Embryonic facial prominence (tissue), 1 donor: Measurements from ENCODE around the gene PLS3.

Source experiments
- DNase-seq: peaks from one replicate; pipeline ENCODE4 v3.0.0-alpha.2; 2016; ENCODE audit errors: extremely low spot score

PLS3 gene

DNA sequence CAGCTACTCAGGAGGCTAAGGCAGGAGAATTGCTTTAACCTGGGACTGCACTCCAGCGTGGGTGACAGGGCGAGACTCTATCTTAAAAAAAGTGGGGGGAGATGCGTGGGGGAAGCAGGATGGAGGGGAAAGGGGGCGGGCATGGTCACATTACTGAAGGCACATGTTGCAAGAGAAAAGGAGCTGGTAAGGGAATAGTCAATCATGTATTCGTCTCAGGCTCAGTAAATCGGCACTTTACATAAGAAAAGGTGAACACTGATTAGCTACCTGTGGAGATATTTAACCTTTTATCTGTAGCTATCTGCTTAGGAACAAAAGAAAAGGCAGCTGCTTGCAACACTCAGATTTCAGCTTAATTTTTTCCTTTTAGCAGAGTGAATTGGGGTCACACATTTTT, 132.5 kb downstream of the PLS3 start:
- DNase-seq: no peak

DNA sequence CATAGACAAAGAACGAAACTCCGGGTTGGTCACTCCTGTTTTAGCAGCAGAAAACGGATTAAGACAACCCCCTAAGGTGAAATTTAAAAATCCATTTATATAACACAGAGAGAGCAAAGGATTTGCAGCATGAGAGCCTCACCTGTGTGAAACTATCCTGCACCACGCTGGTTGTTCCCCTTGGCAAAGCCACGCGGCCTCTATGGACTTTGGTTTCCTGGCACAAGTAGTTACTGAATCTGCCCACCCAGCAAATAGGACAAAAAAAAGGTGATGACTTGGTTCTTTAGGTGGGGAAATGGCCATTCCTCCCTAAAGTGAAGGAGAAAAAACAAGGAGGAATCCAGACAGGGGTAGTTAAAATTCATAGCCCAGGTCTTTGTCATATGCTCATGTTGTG, 133.1 kb downstream of the PLS3 start:
- no peak for DNase-seq

DNA sequence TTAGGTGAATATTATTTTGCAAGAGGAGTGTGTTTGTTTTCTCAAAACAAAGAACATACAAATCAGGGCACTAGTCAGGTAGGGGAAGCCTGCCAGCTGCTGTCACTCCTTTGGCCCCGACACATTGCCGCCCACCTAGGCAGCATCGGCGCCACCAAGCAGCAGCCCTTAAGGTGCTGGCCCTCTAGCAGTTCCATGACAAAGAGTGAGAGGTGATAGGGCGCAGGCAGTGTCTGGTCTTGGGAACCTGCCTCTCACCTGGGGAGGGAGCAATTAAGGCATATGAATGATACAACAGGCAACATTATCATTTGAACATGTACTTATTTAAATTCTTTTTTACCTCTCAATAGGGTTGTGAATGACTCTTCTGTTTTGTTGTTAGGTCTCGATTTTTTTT, 135.1 kb downstream of the PLS3 start:
- DNase-seq: no peak

DNA sequence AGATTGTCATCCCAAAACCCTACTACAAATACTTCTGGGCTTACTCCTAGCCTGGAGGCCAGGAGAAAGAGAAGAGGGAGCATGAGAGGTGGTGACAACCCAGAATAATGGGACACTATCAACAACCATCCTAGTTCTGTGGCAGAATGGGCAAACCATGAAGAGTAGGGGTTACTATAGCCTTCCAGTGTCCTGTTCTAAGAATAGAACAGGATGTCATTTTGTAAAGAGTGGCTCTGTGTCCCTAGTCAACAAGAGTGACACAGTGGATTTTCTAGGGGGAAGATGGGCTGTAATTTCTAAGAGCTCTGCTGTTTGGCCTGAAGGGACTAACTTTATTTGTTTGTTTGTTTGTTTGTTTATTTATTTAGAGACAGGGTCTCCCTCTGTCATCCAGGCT, 136.0 kb downstream of the PLS3 start:
- DNase-seq: no peak

DNA sequence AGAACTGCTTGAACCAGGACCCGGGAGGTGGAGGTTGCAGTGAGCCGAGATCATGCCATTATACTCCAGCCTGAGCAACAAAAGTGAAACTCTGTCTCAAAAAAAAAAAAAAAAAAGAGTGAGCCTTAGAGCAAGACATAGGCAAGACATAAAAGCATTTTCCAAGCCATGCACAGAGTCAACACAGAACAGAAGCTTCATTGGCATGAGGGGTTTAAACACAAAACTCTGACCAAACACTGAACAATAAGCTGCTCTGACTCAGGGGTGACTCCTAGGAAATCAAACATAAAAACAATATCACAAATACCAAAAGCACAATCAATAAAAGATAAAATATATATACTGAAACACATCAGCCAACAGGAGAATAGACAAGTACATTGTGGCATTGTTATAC, 136.8 kb downstream of the PLS3 start:
- DNase-seq: no peak
